ES-I3 (cell line): Measurements from ENCODE around the gene LAMC2.

ENCODE experiments used
- H3K36me3 ChIP-seq: 2 replicates; pipeline ENCODE4 v1.6.1; 2013; ENCODE audit warnings: mild to moderate bottlenecking, low read length, control low read depth, moderate library complexity; ENCODE audit not compliant: insufficient read depth
- H3K4me1 ChIP-seq: 2 replicates; pipeline ENCODE4 v1.6.1; 2013; ENCODE audit warnings: mild to moderate bottlenecking, control low read depth, low read length; ENCODE audit not compliant: insufficient read depth
- H3K9ac ChIP-seq: 2 replicates; pipeline ENCODE4 v1.6.1; 2013; ENCODE audit warnings: low read depth, mild to moderate bottlenecking, low read length, moderate library complexity
- H3K9me3 ChIP-seq: 2 replicates; pipeline ENCODE4 v1.6.1; 2013; ENCODE audit warnings: mild to moderate bottlenecking, low read length, moderate library complexity; ENCODE audit not compliant: control insufficient read depth, insufficient read depth

LAMC2 gene

GRCh38 chr1:183291216-183291762 lies 105.2 kb downstream of the LAMC2 start:
- no peaks in the 10 kb centered on the region; the same call in 1 of the 2 replicates for H3K9me3 ChIP-seq
- no peak overlapping the region for H3K9ac ChIP-seq
- H3K36me3 ChIP-seq: peaks cover 2% of the 10 kb centered on the region; the same call in 1 of the 2 replicates
- H3K4me1 ChIP-seq: peaks cover 25% of the 10 kb centered on the region

DNA sequence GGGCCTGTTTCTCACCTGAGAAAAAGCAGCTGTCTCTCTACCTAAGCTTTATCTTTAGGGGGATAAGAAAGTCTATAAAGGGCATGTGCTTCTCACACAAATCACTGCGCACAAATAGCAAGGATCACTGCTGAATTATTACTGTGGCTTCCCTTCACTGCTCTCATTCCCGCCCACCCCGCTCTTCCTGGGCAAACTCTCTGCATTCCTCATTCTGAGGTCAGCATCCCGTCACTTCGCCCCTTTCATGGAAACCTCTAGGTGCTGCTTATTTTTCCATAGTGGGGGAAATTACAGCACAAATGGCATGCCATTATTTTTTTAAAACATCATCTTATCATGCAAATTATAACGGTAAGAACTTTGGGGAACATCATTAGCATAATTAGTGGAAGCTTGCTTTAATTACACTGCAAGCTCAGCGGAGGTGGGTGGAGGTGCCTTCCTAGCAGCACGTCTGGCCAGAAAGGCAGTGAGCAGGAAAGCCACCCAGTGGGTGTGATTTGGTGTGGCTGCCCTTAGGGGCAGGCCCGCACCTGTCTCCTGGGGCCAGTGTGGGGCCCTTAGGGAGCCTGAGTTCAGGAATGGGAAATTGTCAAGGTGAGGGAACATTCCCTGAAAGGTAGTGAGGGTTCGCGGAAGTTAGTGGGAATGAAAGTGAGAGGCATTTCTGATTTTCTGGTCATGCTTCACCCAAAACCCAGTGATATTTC lies 105.9 kb downstream of the LAMC2 start:
- Histone ChIP-seq H3K36me3 (no peaks in the 10 kb centered on the region), H3K9me3 (no peaks in the 10 kb centered on the region; the same call in 1 of the 2 replicates), H3K9ac (no peak overlapping the region), H3K4me1 (peaks cover 25% of the 10 kb centered on the region)

- H3K9ac ChIP-seq: no peak overlapping the region
- peaks cover 25% of the 10 kb centered on the region for H3K4me1 ChIP-seq
- no peaks in the 10 kb centered on the region; the same call in 1 of the 2 replicates for H3K9me3 ChIP-seq
- H3K36me3 ChIP-seq: no peaks in the 10 kb centered on the region
Measured at GRCh38 chr1:183293241-183293640, 107.2 kb downstream of the LAMC2 start.

DNA sequence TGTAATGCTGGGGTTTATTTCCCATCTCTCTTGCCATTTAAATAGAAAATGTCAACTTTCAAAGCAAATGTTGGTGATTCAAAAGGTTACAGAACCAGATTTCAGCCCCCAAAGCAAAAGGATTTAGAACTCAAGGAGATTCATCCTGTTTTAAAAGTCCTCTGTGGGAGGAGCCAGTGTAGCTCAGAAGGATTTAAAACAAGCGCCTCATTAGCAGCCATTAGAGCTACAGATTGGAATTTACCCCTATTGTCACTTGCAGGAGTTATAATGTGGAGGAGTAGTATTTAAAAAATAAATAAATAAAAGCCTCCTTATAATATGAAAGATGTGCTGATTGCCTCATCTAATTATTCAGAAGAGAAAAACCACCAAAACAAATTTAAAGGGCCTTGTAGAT lies 107.8 kb downstream of the LAMC2 start:
- Histone ChIP-seq H3K9ac (no peak overlapping the region), H3K4me1 (peaks cover 25% of the 10 kb centered on the region), H3K9me3 (no peaks in the 10 kb centered on the region), H3K36me3 (no peaks in the 10 kb centered on the region)
